H1 (cell line): Measurements from ENCODE around the gene GALT. TPM values are rescaled to one million over a fixed set of nuclear protein-coding genes. Genes with fewer than 3 reads are reported as not detected.

ENCODE experiments used
- CTCF ChIA-PET: fragments of 300-600 bp; sonication (Branson Sonifier 250); formaldehyde crosslinking; loops from one replicate; lab custom pipeline; 2021; ENCODE audit not compliant: partially characterized antibody; lab: Charles Lee
- POLR2A ChIA-PET: fragments of 300-600 bp; sonication (Branson Sonifier 250); formaldehyde crosslinking; loops from one replicate; lab custom pipeline; 2021; ENCODE audit warnings: inconsistent platforms; ENCODE audit not compliant: partially characterized antibody; lab: Charles Lee
- DNase-seq, 2 experiments: peaks; one replicate each; pipeline versions ENCODE4 v3.0.0 to v3.0.0-alpha.2; 2010 to 2022; ENCODE audit warnings: low spot score in 2 of 2, low read depth in 1 of 2, mixed read lengths in 1 of 2
- FAIRE-seq: peaks from 2 replicates; lab custom pipeline; 2011; peaks lifted over from hg19 to GRCh38; lab: Jason Lieb, UNC
- H2AFZ ChIP-seq: 2 replicates; pipeline ENCODE4 v1.8.1; 2012; ENCODE audit warnings: low read length, inconsistent platforms
- H2AK5ac ChIP-seq: 2 replicates; pipeline ENCODE4 v1.6.1; 2013; ENCODE audit warnings: low read depth, low read length
- H2BK120ac ChIP-seq: replicated peaks from 2 replicates; pipeline ENCODE3; 2013; ENCODE audit warnings: low read depth, low read length, inconsistent platforms
- H2BK12ac ChIP-seq: 2 replicates; pipeline ENCODE4 v1.6.1; 2013; ENCODE audit warnings: low read depth, low read length
- H2BK15ac ChIP-seq: 2 replicates; pipeline ENCODE4 v1.6.1; 2013; ENCODE audit warnings: low read length
- H2BK20ac ChIP-seq: 2 replicates; pipeline ENCODE4 v1.6.1; 2013; ENCODE audit warnings: low read length
- H2BK5ac ChIP-seq: 2 replicates; pipeline ENCODE4 v1.6.1; 2013; ENCODE audit warnings: low read depth, low read length
- H3K14ac ChIP-seq: 2 replicates; pipeline ENCODE4 v1.6.1; 2013; ENCODE audit warnings: inconsistent platforms; ENCODE audit not compliant: insufficient read length
- H3K18ac ChIP-seq: 2 replicates; pipeline ENCODE4 v1.6.1; 2013; ENCODE audit warnings: low read length; ENCODE audit errors: extremely low read depth
- H3K23ac ChIP-seq: 2 replicates; pipeline ENCODE4 v1.6.1; 2013; ENCODE audit warnings: inconsistent platforms; ENCODE audit not compliant: insufficient read length
- H3K23me2 ChIP-seq: 2 replicates; pipeline ENCODE4 v1.6.1; 2013; ENCODE audit warnings: low read depth, low read length
- H3K27ac ChIP-seq: 2 replicates; pipeline ENCODE4 v1.6.1; 2011; ENCODE audit warnings: low read depth, low read length, inconsistent platforms
- H3K27me3 ChIP-seq, 4 experiments: replicated peaks in 1 of 4; 1 replicate in 1 of 4; 2 replicates in 3 of 4; pipeline versions ENCODE4 v1.6.1 to v1.8.1; 2011 to 2013; ENCODE audit warnings: low read length in 3 of 4, mild to moderate bottlenecking in 3 of 4, inconsistent platforms in 2 of 4, mixed read lengths in 2 of 4, moderate library complexity in 1 of 4; ENCODE audit not compliant: control insufficient read depth in 3 of 4, insufficient read depth in 3 of 4; ENCODE audit errors: extremely low read depth in 1 of 4
- H3K36me3 ChIP-seq, 4 experiments: 2 replicates each; pipeline versions ENCODE4 v1.6.1 to v1.8.1; 2011 to 2013; ENCODE audit warnings: mild to moderate bottlenecking in 4 of 4, low read length in 3 of 4, moderate library complexity in 2 of 4, control low read depth in 1 of 4, inconsistent platforms in 1 of 4; ENCODE audit not compliant: insufficient read depth in 4 of 4, control insufficient read depth in 2 of 4
- H3K4ac ChIP-seq: replicated peaks from 2 replicates; pipeline ENCODE3; 2013; ENCODE audit warnings: low read length, low read depth, mixed read lengths, inconsistent platforms; ENCODE audit not compliant: insufficient read length
- H3K4me1 ChIP-seq, 4 experiments: replicated peaks in 1 of 4; 1 replicate in 1 of 4; 2 replicates in 3 of 4; pipeline versions ENCODE4 v1.6.1 to v1.8.1; 2011 to 2013; ENCODE audit warnings: low read length in 3 of 4, inconsistent platforms in 2 of 4, mixed read lengths in 1 of 4; ENCODE audit not compliant: insufficient read depth in 4 of 4, control insufficient read depth in 3 of 4
- H3K4me2 ChIP-seq, 2 experiments: 2 replicates each; pipeline versions ENCODE4 v1.6.1 to v1.8.1; 2011 to 2013; ENCODE audit warnings: low read depth in 2 of 2, low read length in 2 of 2, control low read depth in 1 of 2, inconsistent platforms in 1 of 2, mild to moderate bottlenecking in 1 of 2; ENCODE audit not compliant: insufficient read depth in 1 of 2
- H3K4me3 ChIP-seq, 4 experiments: fragments of 200-600, 300-600 bp in 1 of 4; sonication (generic), shearing (Covaris generic), sonication (Bioruptor Twin) in 1 of 4; 2 replicates each; pipeline versions ENCODE4 v1.5.1 to v1.8.1; 2011 to 2016; ENCODE audit warnings: low read length in 4 of 4, low read depth in 3 of 4, control low read depth in 2 of 4, inconsistent platforms in 2 of 4, mild to moderate bottlenecking in 2 of 4, mixed read lengths in 1 of 4, moderate library complexity in 1 of 4; ENCODE audit not compliant: insufficient read depth in 2 of 4; ENCODE audit errors: extremely low read depth in 1 of 4
- H3K56ac ChIP-seq: replicated peaks from 2 replicates; pipeline ENCODE3; 2013; ENCODE audit warnings: low read depth, mild to moderate bottlenecking, mixed read lengths, low read length, inconsistent platforms; ENCODE audit not compliant: insufficient read length
- H3K79me1 ChIP-seq: 2 replicates; pipeline ENCODE4 v1.6.1; 2013; ENCODE audit warnings: low read depth, low read length, control low read depth
- H3K79me2 ChIP-seq, 2 experiments: 2 replicates each; pipeline versions ENCODE4 v1.6.1 to v1.8.1; 2012 to 2013; ENCODE audit warnings: low read length in 2 of 2, mild to moderate bottlenecking in 2 of 2, inconsistent platforms in 1 of 2; ENCODE audit not compliant: insufficient read depth in 2 of 2, control insufficient read depth in 1 of 2
- H3K9ac ChIP-seq, 4 experiments: replicated peaks in 1 of 4; 1 replicate in 1 of 4; 2 replicates in 3 of 4; pipeline versions ENCODE4 v1.6.1 to v1.8.1; 2011 to 2013; ENCODE audit warnings: low read depth in 3 of 4, low read length in 3 of 4, control low read depth in 2 of 4, mild to moderate bottlenecking in 2 of 4, moderate library complexity in 2 of 4, inconsistent platforms in 1 of 4; ENCODE audit errors: extremely low read depth in 1 of 4
- H3K9me3 ChIP-seq, 2 experiments: 2 replicates each; pipeline versions ENCODE4 v1.6.1 to v1.8.1; 2012 to 2013; ENCODE audit warnings: mild to moderate bottlenecking in 2 of 2, moderate library complexity in 2 of 2, control low read depth in 1 of 2, inconsistent platforms in 1 of 2, low read depth in 1 of 2, low read length in 1 of 2, mixed read lengths in 1 of 2; ENCODE audit not compliant: insufficient read depth in 2 of 2
- H4K20me1 ChIP-seq, 2 experiments: replicated peaks in 1 of 2; 2 replicates each; pipeline versions ENCODE3 to v1.8.1; 2011 to 2013; ENCODE audit warnings: inconsistent platforms in 2 of 2, low read length in 2 of 2, mild to moderate bottlenecking in 1 of 2; ENCODE audit not compliant: insufficient read depth in 2 of 2, control insufficient read depth in 1 of 2
- H4K5ac ChIP-seq: 2 replicates; pipeline ENCODE4 v1.6.1; 2013; ENCODE audit warnings: low read length, low read depth, mixed read lengths, inconsistent platforms; ENCODE audit not compliant: insufficient read length
- H4K8ac ChIP-seq: 2 replicates; pipeline ENCODE4 v1.8.0; 2013; ENCODE audit warnings: mild to moderate bottlenecking, moderate library complexity, low read length, inconsistent platforms; ENCODE audit not compliant: insufficient read depth; ENCODE audit errors: extremely low read depth
- H4K91ac ChIP-seq: replicated peaks from 2 replicates; pipeline ENCODE3; 2013; ENCODE audit warnings: low read length, mixed read lengths, inconsistent platforms; ENCODE audit not compliant: insufficient read length
- CTBP2 ChIP-seq: IDR thresholded peaks from 2 replicates; pipeline ENCODE4 v1.7.0; 2011; ENCODE audit warnings: borderline replicate concordance, mild to moderate bottlenecking, moderate library complexity, mixed read lengths, low read length; ENCODE audit not compliant: insufficient read depth, insufficient read length
- CTCF ChIP-seq, 3 experiments: IDR thresholded peaks; 1 replicate in 2 of 3; 2 replicates in 1 of 3; pipeline versions ENCODE4 v1.5.1 to v1.6.1; 2011; ENCODE audit warnings: low read length in 3 of 3, mild to moderate bottlenecking in 3 of 3, inconsistent platforms in 2 of 3, low read depth in 1 of 3, moderate library complexity in 1 of 3; ENCODE audit not compliant: insufficient read depth in 1 of 3; ENCODE audit errors: control extremely low read depth in 1 of 3
- FOSL1 ChIP-seq: IDR thresholded peaks from 2 replicates; pipeline ENCODE4 v1.6.1; 2011; ENCODE audit warnings: mild to moderate bottlenecking, low read depth, low read length, moderate library complexity; ENCODE audit not compliant: insufficient read depth
- GABPA ChIP-seq: IDR thresholded peaks from 2 replicates; pipeline ENCODE4 v1.6.1; 2011; ENCODE audit warnings: mild to moderate bottlenecking, low read length, moderate library complexity, borderline replicate concordance; ENCODE audit not compliant: insufficient read depth
- GTF2F1 ChIP-seq: IDR thresholded peaks from 2 replicates; pipeline ENCODE4 v1.6.1; 2012; ENCODE audit warnings: low read depth, low read length, improper control_type of control experiment, borderline replicate concordance
- MAFK ChIP-seq: IDR thresholded peaks from 2 replicates; pipeline ENCODE4 v1.6.1; 2012; ENCODE audit warnings: low read depth, mild to moderate bottlenecking, improper control_type of control experiment, low read length
- POLR2AphosphoS5 ChIP-seq: IDR thresholded peaks from 2 replicates; pipeline ENCODE4 v1.6.1; 2011; ENCODE audit warnings: low read depth, low read length
- RXRA ChIP-seq: IDR thresholded peaks from 2 replicates; pipeline ENCODE4 v1.6.1; 2011; ENCODE audit warnings: low read depth, mild to moderate bottlenecking, low read length, moderate library complexity; ENCODE audit not compliant: insufficient read depth
- SIRT6 ChIP-seq: IDR thresholded peaks from one replicate; pipeline ENCODE4 v1.7.1; 2012; ENCODE audit warnings: low read length, inconsistent platforms
- TAF1 ChIP-seq: IDR thresholded peaks from 2 replicates; pipeline ENCODE4 v1.6.1; 2011; ENCODE audit warnings: mild to moderate bottlenecking, low read depth, low read length
- WGBS, 2 experiments: shearing (Covaris generic) in 1 of 2; methylation state at CpG; one replicate each; pipeline versions ENCODE4 v1.1.6 to v1.1.7; 2013 to 2015; ENCODE audit warnings: low lambda C conversion rate in 2 of 2, mixed read lengths in 2 of 2, inconsistent platforms in 1 of 2, low coverage in 1 of 2, missing lambda C conversion rate in 1 of 2; ENCODE audit not compliant: insufficient replicate concordance in 2 of 2, insufficient coverage in 1 of 2, insufficient read length in 1 of 2; ENCODE audit errors: extremely low coverage in 1 of 2, missing lambda C conversion rate in 1 of 2; 5-methylcytosine and 5-hydroxymethylcytosine counted together
- polyA plus RNA-seq, 7 experiments: library from polyadenylated mRNA; depleted of rRNA in 3 of 7; stranded (reverse) in 5 of 7; unstranded in 2 of 7; fragments of >200 nt in 5 of 7; fragments of 200-250 nt in 2 of 7; gene quantifications; 1 replicate in 5 of 7; 2 replicates in 1 of 7; 4 replicates in 1 of 7; pipeline versions ENCODE4 v1.2.1 to v1.2.3, GENCODE V29; 2011 to 2013; ENCODE audit warnings: missing spikeins in 2 of 7, mixed read lengths in 2 of 7
- total RNA-seq: library from RNA; stranded (reverse); fragmentation: NEBNext Ultra II Directional; extraction: Animal tissue kit (Norgen Biotek cat#: 25700); gene quantifications from 2 replicates; pipeline ENCODE4 v1.2.1, GENCODE V29; 2021

The GALT gene
- total and polyA plus RNA-seq, 2 of the 8 experiments (the other 6 are each of a cell fraction or from before 2014, with no cell fraction given), result 21.9 to 50.6 TPM

GRCh38 chr9:34633166-34633565 lies 13.3 kb upstream of the GALT start:
- Histone ChIP-seq H4K20me1 (peaks cover 0 to 14% of the 10 kb centered on the region in 2 experiments), H3K36me3 (peaks cover 0 to 6% (median 2%) of the 10 kb centered on the region in 4 experiments; a peak in 3 of 8 replicates), H3K4me2 (no peak overlapping the region), H3K18ac (no peak overlapping the region), H3K9me3 (no peaks in the 10 kb centered on the region), H3K4ac (no peak overlapping the region), H4K91ac (no peak overlapping the region), H3K27ac (no peak overlapping the region), H2BK120ac (no peak overlapping the region), H2AK5ac (no peak overlapping the region), H3K4me1 (peaks cover 3 to 13% (median 9%) of the 10 kb centered on the region in 4 experiments), H3K23ac (no peak overlapping the region), H4K5ac (no peak overlapping the region), H3K23me2 (peaks cover 18% of the 10 kb centered on the region), H3K4me3 (no peak overlapping the region), H2BK15ac (no peak overlapping the region), H3K79me2 (peaks cover 0 to 11% of the 10 kb centered on the region in 2 experiments; a peak in 2 of 4 replicates), H3K56ac (no peak overlapping the region), H3K9ac (no peak overlapping the region; a peak in 1 of 7 replicates), H3K79me1 (peaks cover 10% of the 10 kb centered on the region), H2BK20ac (no peak overlapping the region), H4K8ac (no peak overlapping the region), H2BK12ac (no peak overlapping the region; the same call in none of the 2 replicates), H2AFZ (no peak overlapping the region), H3K27me3 (peaks cover 21 to 38% (median 34%) of the 10 kb centered on the region in 4 experiments), H3K14ac (no peak overlapping the region), H2BK5ac (no peak overlapping the region)
- POLR2A ChIA-PET, result interaction anchor here (2.3 to 11.3 kb wide), 2 partner anchors 19 to 21 kb away, joined by 17 to 127 read pairs; partner anchors contain the start of genes GALT, IL11RA and RPP25L
- CTCF ChIA-PET, result interaction anchor here (0.6 to 18.5 kb wide), 21 partner anchors 8 to 1212 kb away, joined by 3 to 401 read pairs (median 7); partner anchors contain the start of genes CCL27, DCTN3, GALT and IL11RA
- no peak for FAIRE-seq
- 56% methylated on average over 5 of the region's 5 CpGs; no CpG with 5 or more reads in 1 of the 2 experiments for WGBS, 2 experiments
- DNase-seq, result no peak
- TF ChIP-seq MAFK, result no peak
- no peak for TF ChIP-seq CTBP2
- no peak for TF ChIP-seq POLR2AphosphoS5
- no peak for TF ChIP-seq RXRA
- TF ChIP-seq SIRT6, result no peak
- no peak for TF ChIP-seq CTCF (IDR thresholded peaks at IDR 0.05; ENCODE audit: control extremely low read depth in 1 of 3, insufficient read depth in 1 of 3, low read depth in 1 of 3, low read length in 3 of 3)
- TF ChIP-seq GTF2F1, result no peak
- no peak for TF ChIP-seq FOSL1
- no peak for TF ChIP-seq TAF1
- TF ChIP-seq GABPA, result no peak
